NCI-H82 (cell line): ENCODE results near the gene ZDHHC13.

Experiments
- DNase-seq: peaks from one replicate; lab custom pipeline; 2025; lab: John Stamatoyannopoulos, UW

The ZDHHC13 gene

DNA sequence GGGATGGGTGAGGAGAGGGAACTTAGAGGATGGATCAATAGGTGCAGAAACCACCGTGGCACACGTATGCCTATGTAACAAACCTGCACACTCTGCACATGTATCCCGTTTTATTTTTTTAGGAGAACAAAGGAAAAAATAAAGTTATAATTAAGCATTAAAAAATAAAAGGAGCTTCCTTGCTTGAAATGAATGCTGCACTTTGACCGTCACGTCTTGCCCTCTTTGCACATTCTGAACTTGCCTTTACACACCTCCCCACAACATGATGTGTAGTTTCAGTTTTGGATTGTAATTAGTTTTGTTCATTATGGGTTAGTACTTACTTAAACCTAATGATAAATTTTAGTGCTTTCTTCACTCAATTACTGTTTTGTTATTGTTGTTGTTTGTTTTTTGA is 87.9 kb downstream of the ZDHHC13 start:
- DNase-seq = no peak

DNA sequence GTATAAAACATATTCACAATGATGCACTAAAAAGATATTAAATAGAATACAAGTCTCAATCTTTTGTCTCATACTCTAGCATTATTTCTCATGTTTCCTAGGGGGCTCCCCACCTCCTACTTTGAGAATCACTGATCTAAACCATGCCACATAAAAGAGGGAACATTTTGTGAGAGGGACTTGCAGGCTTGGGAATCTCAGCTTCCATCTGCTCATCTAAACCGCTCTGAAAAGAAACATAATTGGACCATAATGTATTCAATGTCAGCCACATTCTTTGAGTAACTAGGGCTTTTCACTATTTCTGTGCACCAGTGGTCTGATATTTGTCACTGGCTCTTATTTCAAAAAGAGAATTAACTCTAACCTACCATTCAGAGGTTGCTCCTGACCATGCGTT is 91.2 kb downstream of the ZDHHC13 start:
- no peak for DNase-seq

DNA sequence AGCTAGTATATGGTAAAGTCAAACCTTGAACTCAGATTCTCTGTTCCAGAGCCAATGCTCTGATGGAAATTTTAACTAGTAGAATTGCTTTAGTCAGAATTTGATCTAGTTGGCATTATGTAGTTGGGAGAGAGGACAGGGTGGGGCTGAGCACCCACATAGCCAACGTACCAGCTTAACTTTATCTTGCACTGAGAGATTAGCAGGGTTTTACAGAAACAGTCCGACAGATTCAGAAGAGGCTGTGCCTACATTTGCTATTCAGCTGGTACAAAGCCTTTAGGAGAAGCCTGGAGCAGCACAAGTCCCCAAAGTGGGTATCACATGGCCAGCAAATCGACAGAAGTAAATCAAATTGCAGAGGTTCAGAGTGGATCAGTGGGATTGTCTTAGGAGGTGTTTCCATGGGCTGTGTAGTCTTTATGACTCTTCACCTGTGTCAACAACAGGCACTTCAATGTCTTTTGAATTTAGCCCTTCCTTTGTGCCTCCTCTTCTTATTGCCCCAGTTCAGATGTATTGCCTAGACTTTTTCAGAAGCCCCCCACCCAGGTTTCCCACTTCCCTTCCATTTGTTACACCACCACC is 92.1 kb downstream of the ZDHHC13 start:
- DNase-seq = no peak

DNA sequence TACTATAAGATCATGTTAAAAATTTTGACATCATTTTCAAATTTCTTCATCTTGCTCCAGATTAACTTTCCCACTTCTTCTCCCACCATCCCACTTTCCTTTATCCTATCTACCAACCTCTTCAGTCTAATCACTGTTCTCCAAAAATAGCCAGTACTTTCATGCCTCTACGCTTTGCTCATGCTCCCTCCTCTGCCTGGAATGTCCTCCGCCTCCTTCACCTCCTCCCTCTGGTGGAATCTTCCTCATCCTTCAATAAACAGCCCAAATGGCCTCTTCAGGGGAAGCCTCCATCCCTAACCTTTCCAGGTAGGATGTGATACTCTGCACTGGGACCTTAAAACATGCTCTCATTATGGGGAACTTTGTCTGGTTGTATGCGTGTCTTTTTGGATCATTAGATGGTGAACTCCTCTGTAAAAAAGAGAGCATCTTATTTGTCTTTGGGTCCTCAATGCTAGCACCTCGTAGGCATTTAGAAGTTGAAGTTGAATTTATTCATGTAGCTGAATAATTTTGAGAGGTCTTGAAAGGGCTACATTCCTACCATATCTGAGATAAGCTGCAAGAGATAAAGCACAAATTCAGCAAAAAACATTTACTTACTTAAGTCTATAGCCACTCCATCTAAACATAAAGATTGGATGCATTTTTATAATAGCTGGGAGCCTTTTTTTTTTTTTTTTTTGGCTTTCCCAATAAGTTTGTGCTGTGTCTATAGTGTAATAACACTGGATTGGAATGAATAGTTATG is 92.8 kb downstream of the ZDHHC13 start:
- DNase-seq = no peak

DNA sequence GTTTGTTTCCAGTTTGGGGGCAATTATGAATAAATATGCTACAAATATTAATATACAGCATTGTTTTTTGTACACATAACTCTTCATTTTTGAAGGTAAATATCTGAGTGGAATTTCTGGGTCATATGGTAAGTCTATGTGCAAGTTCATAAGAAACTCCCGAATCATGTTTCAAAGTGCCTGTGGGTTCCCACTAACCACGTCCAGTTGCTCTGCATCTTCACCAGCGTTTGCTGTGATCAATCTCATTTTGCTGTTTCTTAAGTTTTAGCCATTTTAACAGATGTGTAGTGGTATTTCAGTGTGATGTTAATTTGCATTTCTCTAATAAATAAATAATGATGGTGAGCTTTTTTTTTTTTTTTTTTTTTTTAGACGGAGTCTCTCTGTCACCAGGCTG is 99.1 kb downstream of the ZDHHC13 start:
- DNase-seq = no peak

DNA sequence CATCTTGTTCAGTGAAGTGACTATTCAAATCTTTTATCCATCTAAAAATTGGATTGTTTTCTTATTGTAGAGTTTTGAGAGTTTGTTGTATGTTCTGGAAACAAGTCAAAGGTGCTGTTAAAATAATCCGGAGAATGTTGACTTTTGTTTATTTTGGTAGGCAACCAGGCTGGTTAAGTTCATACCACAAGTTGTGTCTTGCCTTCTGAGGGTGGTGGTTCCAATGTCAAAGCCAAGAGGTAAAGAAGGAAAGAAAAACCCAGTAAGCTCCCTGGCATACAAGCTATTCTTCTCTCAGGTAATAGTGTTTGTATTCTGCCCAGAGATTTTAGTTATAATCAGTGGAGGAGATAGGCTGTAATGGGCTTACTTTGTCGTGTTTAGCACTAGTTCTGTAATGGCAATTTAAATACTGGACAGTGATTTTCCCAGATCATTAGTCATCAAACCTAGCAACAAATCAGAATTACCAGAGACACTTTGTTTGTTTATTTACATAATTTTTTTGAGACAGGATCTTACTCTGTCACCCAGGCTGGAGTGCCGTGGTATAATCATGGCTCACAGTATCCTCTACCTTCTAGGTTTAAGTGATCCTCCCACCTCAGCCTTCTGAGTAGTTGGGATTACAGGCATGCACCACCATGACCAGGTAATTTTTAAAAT is 99.9 kb downstream of the ZDHHC13 start:
- no peak for DNase-seq

DNA sequence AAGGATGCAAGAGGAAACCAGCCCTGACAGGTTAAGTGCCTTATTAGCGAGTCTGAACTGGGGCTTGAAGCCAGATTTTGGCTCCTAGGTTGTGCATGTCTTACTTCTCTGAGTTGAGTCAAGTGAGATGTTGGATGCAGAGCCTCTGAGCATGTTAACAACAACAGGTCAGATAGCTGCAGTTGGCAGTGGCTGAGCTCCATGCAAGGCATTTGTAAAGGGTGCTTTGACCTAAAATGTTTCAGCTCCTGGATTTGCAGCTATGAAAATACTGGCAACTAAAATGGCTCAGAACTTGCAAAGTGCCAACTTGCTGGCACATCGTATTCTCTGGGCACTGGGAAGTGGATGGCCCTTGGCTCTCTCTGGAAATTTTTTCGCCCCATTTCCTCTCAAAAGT is 101.2 kb downstream of the ZDHHC13 start:
- DNase-seq = no peak

DNA sequence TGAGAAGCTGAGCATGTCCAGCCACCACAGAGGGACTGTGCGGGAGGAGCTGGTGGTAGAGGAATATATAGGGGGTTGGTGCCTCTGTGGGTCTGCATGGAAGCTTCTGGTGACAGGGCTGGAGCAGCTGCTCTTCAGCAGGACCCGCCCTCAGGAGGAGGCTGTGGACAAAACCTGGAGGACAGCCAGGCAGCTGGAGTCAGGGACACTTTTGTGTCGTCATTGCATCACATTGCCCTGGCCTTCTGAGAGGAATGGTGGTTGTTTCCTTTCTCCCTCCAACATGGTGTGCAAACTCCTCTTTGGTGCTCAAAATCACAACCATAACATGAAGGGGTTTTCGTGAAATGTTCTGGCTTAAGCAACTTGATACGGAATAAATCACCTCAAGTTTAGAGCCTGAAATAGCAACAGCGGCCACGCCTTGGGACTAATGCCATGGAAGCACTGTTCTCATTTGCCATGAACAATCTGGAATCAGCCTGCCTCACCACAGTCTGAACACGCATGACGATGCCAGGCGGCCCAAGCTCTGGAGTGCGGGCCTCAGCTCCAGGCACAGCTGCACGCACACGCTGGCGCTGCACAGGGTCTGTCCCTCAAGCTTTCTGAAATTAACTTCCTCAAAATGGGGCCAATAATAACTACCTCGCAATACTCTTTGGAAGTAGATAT is 102.0 kb downstream of the ZDHHC13 start:
- DNase-seq = no peak

DNA sequence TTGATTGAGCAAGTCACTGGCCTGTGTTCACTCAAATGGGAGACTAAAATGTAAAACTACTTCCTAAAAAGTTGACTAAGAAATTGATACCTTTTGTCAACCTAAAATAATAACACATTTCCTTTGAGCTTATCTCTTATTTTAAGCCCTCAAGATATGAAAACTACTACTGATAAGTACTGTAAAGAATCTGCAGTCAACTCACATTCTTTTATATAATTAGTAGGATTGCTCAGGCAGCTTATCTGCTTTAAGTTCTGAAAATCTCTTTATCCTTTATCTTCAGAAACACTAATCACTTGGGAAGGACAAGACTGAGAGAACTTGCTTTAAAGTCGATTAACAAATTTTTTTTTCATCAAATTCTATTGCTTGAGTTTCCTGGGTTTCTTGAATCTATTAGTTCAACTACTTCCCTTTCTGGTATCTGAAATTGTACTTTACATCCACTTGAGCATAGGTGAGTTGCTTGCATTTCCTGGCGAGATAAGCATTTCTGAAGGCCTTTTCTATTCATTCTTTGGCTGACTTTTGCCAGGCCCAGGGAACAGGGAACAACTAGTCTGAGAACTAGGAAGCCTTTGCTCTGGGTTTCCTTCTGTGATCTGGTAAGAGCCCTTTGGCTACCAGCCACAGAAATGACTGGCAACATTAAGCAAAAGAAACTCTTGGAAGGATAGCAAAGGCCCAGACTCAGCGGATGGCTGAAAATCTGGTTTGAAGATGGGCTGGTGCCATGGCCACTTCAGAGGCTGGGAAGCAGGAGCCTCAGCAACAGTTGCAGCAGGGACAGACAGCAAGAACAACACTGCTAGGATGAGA is 104.1 kb downstream of the ZDHHC13 start:
- DNase-seq = peak; percentile 17

DNA sequence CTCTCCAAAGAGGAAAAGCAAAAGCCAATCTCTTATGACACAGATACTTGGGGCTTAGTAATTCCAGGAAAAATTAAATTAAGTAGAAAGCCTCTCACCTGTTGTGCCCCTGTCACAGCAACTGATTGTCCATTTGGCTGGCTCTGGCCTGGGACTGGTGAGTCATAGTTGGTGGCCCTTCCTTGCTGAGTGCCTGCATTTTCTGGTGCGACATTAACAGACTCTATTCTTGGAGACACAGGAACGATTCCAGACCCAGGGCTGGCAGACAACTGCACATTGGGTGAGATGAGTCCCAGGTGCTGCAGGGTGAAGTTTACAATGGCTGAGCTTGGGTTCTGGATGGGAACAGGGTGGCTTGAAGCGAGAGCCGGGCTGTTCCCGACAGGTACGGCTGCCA is 108.2 kb downstream of the ZDHHC13 start:
- DNase-seq = no peak

DNA sequence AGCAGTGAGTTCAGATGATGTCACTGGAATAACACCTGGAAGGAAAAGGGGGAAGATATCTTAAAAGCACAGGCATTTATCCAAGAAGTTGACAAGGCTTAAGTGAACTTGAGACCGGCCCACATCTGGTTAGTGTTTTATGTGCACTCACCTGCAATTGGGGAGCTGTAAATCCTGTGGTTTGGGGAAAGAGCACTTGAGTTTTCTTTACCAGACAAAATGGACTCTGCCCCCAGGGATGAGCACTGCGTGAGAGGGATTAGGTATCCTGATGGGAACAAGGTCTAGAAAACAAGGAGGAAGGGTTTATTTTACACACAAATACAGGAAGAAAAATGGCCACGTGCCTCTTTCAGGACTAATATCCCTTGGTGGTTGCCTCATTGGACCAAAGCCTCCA is 108.6 kb downstream of the ZDHHC13 start:
- no peak for DNase-seq
